ENCODE results near the gene PROCA1.
"Not testable (repeated sequence)": the region's sequence is repeated elsewhere in the genome, so short reads cannot be mapped to it uniquely, and the experiment has no call there.

Gene PROCA1

DNA sequence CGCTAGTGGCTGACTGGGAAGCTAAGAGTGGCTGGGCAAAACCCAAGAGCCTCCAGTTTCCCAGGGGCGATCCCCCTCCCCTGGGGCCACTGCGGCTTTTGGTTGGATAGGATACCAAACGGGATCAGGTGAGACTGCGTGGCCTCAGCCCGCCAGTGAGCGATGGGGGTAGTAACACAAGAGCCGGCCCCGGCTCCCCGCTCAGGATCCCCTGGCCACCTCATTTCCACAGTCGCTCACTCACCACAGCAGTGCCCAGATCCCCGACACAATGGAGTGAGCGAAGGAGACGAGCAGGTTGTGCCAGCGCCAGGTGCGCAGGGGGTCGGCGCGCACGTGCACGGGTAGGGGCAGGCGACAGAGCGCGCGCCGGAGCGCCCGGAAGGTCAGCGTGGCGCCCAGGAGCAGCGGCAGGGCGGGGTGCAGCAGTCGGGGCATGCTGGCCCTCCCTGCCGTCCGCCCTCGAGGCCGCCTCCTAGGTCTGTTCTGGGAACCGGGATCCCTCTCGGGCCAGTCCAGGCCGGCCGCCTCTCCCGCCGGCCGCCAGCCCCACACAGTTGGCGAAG is 14.1 kb upstream of the PROCA1 start:
- peak; percentile 86 for DNase-seq (ENCODE audit: low spot score)

- DNase-seq (ENCODE audit: low spot score), result no peak
Measured at GRCh38 chr17:28725166-28725659, 13.5 kb upstream of the PROCA1 start.

- DNase-seq (ENCODE audit: low spot score), result no peak
Measured at GRCh38 chr17:28724500-28725165, 12.9 kb upstream of the PROCA1 start.

- not testable (repeated sequence) for DNase-seq (ENCODE audit: low spot score)
Measured at GRCh38 chr17:28723836-28724499, 12.3 kb upstream of the PROCA1 start.

- DNase-seq (ENCODE audit: low spot score), result no peak
Measured at GRCh38 chr17:28723159-28723835, 11.6 kb upstream of the PROCA1 start.

GRCh38 chr17:28722417-28723158 is 10.9 kb upstream of the PROCA1 start:
- no peak for DNase-seq (ENCODE audit: low spot score)

DNA sequence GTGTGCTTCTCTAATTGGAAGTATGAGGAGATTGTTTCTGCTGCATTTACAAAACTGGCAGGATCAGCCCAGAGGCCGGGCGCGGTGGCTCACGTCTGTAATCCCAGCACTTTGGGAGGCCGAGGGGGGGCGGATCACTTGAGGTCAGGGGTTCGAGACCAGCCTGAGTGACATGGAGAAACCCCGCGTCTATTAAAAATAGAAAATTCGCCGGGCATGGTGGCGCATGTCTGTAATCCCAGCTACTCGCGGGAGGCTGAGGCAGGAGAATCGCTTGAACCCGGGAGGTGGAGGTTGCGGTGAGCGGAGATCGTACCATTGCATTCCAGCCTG is 9.3 kb upstream of the PROCA1 start:
- DNase-seq (ENCODE audit: low spot score), result not testable (repeated sequence)

- peak; percentile 3 for DNase-seq (ENCODE audit: low spot score)
Measured at GRCh38 chr17:28720247-28720996, 8.7 kb upstream of the PROCA1 start.

DNA sequence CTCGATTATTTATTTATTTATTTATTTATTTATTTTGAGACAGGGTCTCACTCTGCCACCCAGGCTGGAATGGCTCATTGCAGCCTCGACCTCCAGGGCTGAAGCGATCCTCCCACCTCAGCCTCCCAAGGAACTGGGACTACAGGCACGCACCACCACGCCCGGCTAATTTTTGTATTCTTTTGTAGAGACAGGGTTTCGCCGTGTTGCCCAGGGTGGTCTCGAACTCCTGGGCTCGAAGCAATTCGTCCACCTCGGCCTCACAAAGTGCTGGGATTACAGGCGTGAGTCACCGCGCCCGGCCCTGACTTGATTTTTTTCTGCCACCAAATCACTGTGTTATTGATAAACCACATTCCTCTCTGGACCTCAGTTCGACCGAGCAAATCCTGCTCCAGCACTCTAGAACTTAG is 7.3 kb upstream of the PROCA1 start:
- DNase-seq (ENCODE audit: low spot score), result no peak

DNA sequence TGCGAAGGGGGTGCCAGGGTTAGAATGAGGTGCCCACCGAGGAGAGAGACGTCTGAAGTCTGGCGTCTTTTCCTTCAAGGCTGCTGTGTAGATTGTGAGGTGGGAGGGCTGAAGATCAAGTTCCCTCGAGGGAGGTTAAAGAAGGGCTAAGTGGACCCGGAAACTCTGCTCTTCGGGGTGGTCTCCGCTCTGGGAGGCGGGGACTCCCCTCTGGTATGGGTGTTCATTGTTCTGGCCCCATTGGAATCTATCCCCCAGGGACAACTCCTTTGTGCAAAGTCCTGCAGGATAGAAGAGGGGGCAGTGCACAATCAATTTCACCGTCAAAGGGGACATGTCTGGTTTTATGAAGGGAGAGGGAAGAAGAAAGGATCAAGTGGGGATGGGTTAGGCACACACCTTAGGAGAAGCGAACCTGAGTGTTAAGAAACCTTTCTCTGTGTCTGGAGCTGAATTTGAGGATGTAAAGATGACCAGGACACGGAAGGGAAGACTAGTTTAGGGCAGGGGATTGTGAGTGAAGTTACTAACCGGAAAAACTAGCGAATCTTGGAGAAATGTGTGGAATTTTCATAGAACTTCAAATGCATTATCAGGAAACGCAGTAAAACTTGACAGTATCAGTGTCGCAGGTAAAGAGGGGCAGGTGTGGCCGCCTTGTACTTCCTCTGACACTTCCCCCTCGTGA is 6.8 kb upstream of the PROCA1 start:
- DNase-seq (ENCODE audit: low spot score), result no peak

GRCh38 chr17:28717578-28718332 is 6.1 kb upstream of the PROCA1 start, which contains the start of gene RAB34:
TSS of gene RAB34 (minus strand) at chr17:28717868. CDS start at chr17:28717266, 602 bp downstream.
- DNase-seq (ENCODE audit: low spot score), result peak; percentile 76

GRCh38 chr17:28716740-28717577 is 5.3 kb upstream of the PROCA1 start:
- DNase-seq (ENCODE audit: low spot score), result peak; percentile 49

- no peak for DNase-seq (ENCODE audit: low spot score)
Measured at GRCh38 chr17:28715217-28715616, 3.5 kb upstream of the PROCA1 start.

- no peak for DNase-seq (ENCODE audit: low spot score)
Measured at GRCh38 chr17:28714281-28714680, 2.6 kb upstream of the PROCA1 start.

DNA sequence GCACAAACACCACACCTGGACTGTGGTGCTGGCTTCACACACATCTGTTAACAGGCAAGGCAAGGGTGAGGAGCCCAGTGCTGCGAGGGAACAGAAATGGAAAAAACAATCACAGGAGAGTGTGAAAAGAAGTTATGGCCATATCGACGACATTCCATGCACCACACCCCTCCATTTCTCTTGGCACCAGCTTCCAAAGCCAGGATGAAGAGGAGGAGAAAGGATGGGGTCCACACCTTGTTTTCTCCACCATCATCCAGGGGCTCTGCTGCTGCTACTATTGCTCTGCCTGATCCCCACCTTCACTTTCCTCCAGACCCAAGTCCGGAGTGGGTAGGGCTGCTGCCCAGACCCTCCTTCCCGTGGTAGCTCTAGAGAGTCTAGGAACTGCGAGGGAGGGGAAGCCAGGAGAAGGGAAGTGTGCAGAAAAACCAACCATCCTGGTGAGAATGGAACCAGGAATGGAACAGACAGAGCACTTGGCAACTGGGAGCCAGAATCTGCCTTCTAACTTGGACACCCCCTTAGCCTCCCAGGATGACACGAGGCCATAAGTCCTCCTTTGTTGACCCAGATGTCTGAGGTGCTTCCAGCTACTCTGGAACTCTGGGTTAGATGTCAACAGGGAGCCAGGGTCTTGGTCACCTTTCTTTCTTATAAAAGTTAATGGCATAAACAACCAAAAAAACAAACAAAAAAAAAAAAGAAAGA is 1.2 kb upstream of the PROCA1 start:
- no peak for DNase-seq (ENCODE audit: low spot score)

- no peak for DNase-seq (ENCODE audit: low spot score)
Measured at GRCh38 chr17:28712032-28712704, 480 bp upstream of the PROCA1 start.

GRCh38 chr17:28710861-28711722 is 596 bp downstream of the PROCA1 start:
- DNase-seq (ENCODE audit: low spot score), result peak; percentile 95

All from AG20443 (cell line).